DLD1 (cell line): Measurements from ENCODE around the gene FERMT3.

Source experiments
- in situ Hi-C: cut with HindIII; loops from 2 replicates; pipeline ENCODE4 v1.10.0; 2017; ENCODE audit warnings: low sequenced_read_pairs

Gene FERMT3

GRCh38 chr11:64185693-64186491 is 20.6 kb upstream of the FERMT3 start, which contains the start of gene STIP1:
Gene STIP1 (plus strand): TSS chr11:64186171. CDS start chr11:64186262, 91 bp downstream.
- in situ Hi-C loops: no loop called here

- in situ Hi-C loops: no loop called here
Observed at GRCh38 chr11:64186492-64187165, 19.9 kb upstream of the FERMT3 start.

GRCh38 chr11:64192434-64192833 is 14.1 kb upstream of the FERMT3 start:
- in situ Hi-C loops: no loop called here

- in situ Hi-C loops: no loop called here
Observed at GRCh38 chr11:64196626-64197025, 9.9 kb upstream of the FERMT3 start.

- in situ Hi-C loops: no loop called here
Observed at GRCh38 chr11:64198511-64198910, 8.0 kb upstream of the FERMT3 start.

GRCh38 chr11:64201543-64201942 is 5.0 kb upstream of the FERMT3 start:
- in situ Hi-C loops: no loop called here

- in situ Hi-C loops: no loop called here
Observed at GRCh38 chr11:64202992-64203391, 3.5 kb upstream of the FERMT3 start.

GRCh38 chr11:64203421-64204079 is 3.0 kb upstream of the FERMT3 start:
- in situ Hi-C loops: no loop called here

GRCh38 chr11:64204080-64204440 is 2.5 kb upstream of the FERMT3 start:
- in situ Hi-C loops: no loop called here

GRCh38 chr11:64204464-64204989 is 2.0 kb upstream of the FERMT3 start:
- in situ Hi-C loops: no loop called here

GRCh38 chr11:64207256-64208085 is 950 bp downstream of the FERMT3 start:
- in situ Hi-C loops: no loop called here

GRCh38 chr11:64208086-64208795 is 1.7 kb downstream of the FERMT3 start:
- in situ Hi-C loops: no loop called here

- in situ Hi-C loops: no loop called here
Observed at GRCh38 chr11:64208796-64209562, 2.5 kb downstream of the FERMT3 start.

GRCh38 chr11:64209563-64209843 is 3.0 kb downstream of the FERMT3 start:
- in situ Hi-C loops: no loop called here

GRCh38 chr11:64210301-64211020 is 3.9 kb downstream of the FERMT3 start:
- in situ Hi-C loops: no loop called here

GRCh38 chr11:64211181-64211872 is 4.8 kb downstream of the FERMT3 start:
- in situ Hi-C loops: no loop called here

- in situ Hi-C loops: no loop called here
Observed at GRCh38 chr11:64216879-64217278, 10.4 kb downstream of the FERMT3 start.

- in situ Hi-C loops: no loop called here
Observed at GRCh38 chr11:64218628-64219353, 12.3 kb downstream of the FERMT3 start.
